Esophagus muscularis mucosa (tissue), 4 donors: Measurements from ENCODE around the gene TUT4.

Source experiments
- EP300 ChIP-seq: sonication (generic); formaldehyde crosslinking; IDR thresholded peaks from one replicate; pipeline ENCODE4 v1.6.1; 2017; ENCODE audit warnings: antibody characterized with exemption
- POLR2A ChIP-seq: fragments of 450-650 bp; IDR thresholded peaks from one replicate; pipeline ENCODE4 v1.6.1; 2017; ENCODE audit warnings: antibody characterized with exemption, moderate library complexity, mild to moderate bottlenecking, low read depth
- POLR2AphosphoS5 ChIP-seq, 2 donors: sonication (generic); formaldehyde crosslinking; IDR thresholded peaks; one replicate each; pipeline ENCODE4 v1.6.1; 2017; ENCODE audit warnings: antibody characterized with exemption in 2 of 2
- TF ChIP-seq, protein P1 (sequence below), 3 experiments: fragments of 200-600 bp in 2 of 3; fragments of 450-650 bp in 1 of 3; sonication (generic) in 2 of 3; IDR thresholded peaks; one replicate each; pipeline ENCODE4 v1.5.1; 2017 to 2019; ENCODE audit warnings: antibody characterized with exemption in 3 of 3, mild to moderate bottlenecking in 2 of 3, moderate library complexity in 1 of 3

DNA sequence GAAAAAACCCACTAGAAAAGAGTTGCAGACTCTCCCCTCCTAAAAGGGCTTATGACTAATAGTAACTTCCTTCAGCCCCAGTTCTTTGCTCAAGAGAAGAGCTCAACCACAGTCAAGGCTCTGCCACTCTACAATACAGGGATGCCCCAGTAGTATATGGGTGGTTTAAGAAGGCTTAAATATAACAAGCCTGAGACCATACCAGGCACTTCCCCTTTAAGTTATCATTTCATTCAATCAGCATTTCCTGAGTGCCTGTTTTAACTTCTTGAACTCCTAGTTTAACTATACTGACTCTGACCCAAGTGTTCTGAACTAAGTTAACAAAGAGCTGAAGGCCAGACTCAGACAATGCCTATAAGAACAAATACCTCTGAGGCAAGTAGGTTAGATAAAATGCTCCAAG is 128.7 kb downstream of the TUT4 start:
- TF ChIP-seq POLR2A (no peak), EP300 (no peak), POLR2AphosphoS5 (IDR thresholded peaks at IDR 0.05) (no peak)
- TF ChIP-seq, protein P1, sequence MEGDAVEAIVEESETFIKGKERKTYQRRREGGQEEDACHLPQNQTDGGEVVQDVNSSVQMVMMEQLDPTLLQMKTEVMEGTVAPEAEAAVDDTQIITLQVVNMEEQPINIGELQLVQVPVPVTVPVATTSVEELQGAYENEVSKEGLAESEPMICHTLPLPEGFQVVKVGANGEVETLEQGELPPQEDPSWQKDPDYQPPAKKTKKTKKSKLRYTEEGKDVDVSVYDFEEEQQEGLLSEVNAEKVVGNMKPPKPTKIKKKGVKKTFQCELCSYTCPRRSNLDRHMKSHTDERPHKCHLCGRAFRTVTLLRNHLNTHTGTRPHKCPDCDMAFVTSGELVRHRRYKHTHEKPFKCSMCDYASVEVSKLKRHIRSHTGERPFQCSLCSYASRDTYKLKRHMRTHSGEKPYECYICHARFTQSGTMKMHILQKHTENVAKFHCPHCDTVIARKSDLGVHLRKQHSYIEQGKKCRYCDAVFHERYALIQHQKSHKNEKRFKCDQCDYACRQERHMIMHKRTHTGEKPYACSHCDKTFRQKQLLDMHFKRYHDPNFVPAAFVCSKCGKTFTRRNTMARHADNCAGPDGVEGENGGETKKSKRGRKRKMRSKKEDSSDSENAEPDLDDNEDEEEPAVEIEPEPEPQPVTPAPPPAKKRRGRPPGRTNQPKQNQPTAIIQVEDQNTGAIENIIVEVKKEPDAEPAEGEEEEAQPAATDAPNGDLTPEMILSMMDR (IDR thresholded peaks at IDR 0.05), result no peak
